Vagina (tissue), 2 donors: ENCODE results near the gene FLOT1. TPM values are rescaled to one million over a fixed set of nuclear protein-coding genes. Genes with fewer than 3 reads are reported as not detected.
A peak's percentile ranks its signal among the peaks of the same experiment; 100 is the strongest.

ENCODE experiments used
- DNase-seq, 2 donors: peaks; one replicate each; pipeline ENCODE4 v3.0.0-alpha.2; 2017; ENCODE audit errors: extremely low spot score in 2 of 2
- H3K27ac ChIP-seq: fragments of 200-600 bp; sonication (generic); one replicate; pipeline ENCODE4 v1.5.1; 2019
- H3K27me3 ChIP-seq: fragments of 200-600 bp; sonication (generic); one replicate; pipeline ENCODE4 v1.5.1; 2019
- H3K36me3 ChIP-seq, 2 donors: fragments of 200-600 bp; sonication (generic); one replicate each; pipeline ENCODE4 v1.5.1; 2017 to 2019
- H3K4me1 ChIP-seq: fragments of 200-600 bp; sonication (generic); one replicate; pipeline ENCODE4 v1.5.1; 2019
- H3K4me3 ChIP-seq, 2 donors: fragments of 200-600 bp; sonication (generic); 1 replicate in 1 of 2; 2 replicates in 1 of 2; pipeline ENCODE4 v1.5.1; 2016 to 2019
- H3K9me3 ChIP-seq: fragments of 200-600 bp; sonication (generic); one replicate; pipeline ENCODE4 v1.5.1; 2019
- POLR2A ChIP-seq, 2 donors: fragments of 450-650 bp; IDR thresholded peaks; one replicate each; pipeline ENCODE4 v1.6.1; 2017; ENCODE audit warnings: antibody characterized with exemption in 2 of 2, mild to moderate bottlenecking in 2 of 2, moderate library complexity in 2 of 2
- POLR2AphosphoS5 ChIP-seq, 2 donors: sonication (generic); formaldehyde crosslinking; IDR thresholded peaks; one replicate each; pipeline ENCODE4 v1.9.0; 2017; ENCODE audit warnings: antibody characterized with exemption in 2 of 2, mild to moderate bottlenecking in 2 of 2, low read depth in 1 of 2; ENCODE audit not compliant: insufficient read depth in 1 of 2
- intact Hi-C: fragments of 100-400 bp; cut with DNase I; formaldehyde crosslinking; loops from one replicate; pipeline ENCODE4 v1.15.1; 2023
- total RNA-seq: library from RNA; depleted of rRNA; stranded (reverse); fragments of >200 nt; gene quantifications from one replicate; pipeline ENCODE4 v1.2.3, GENCODE V29; 2016
- TF ChIP-seq, protein P1 (sequence below), 3 experiments: fragments of 450-650 bp in 2 of 3; fragments of 200-600 bp in 1 of 3; sonication (generic) in 1 of 3; IDR thresholded peaks; one replicate each; pipeline ENCODE4 v1.5.1; 2017 to 2019; ENCODE audit warnings: antibody characterized with exemption in 3 of 3, mild to moderate bottlenecking in 2 of 3, moderate library complexity in 2 of 3

Gene FLOT1
- total RNA-seq, 1 donor from 2014 or later = 165 TPM

DNA sequence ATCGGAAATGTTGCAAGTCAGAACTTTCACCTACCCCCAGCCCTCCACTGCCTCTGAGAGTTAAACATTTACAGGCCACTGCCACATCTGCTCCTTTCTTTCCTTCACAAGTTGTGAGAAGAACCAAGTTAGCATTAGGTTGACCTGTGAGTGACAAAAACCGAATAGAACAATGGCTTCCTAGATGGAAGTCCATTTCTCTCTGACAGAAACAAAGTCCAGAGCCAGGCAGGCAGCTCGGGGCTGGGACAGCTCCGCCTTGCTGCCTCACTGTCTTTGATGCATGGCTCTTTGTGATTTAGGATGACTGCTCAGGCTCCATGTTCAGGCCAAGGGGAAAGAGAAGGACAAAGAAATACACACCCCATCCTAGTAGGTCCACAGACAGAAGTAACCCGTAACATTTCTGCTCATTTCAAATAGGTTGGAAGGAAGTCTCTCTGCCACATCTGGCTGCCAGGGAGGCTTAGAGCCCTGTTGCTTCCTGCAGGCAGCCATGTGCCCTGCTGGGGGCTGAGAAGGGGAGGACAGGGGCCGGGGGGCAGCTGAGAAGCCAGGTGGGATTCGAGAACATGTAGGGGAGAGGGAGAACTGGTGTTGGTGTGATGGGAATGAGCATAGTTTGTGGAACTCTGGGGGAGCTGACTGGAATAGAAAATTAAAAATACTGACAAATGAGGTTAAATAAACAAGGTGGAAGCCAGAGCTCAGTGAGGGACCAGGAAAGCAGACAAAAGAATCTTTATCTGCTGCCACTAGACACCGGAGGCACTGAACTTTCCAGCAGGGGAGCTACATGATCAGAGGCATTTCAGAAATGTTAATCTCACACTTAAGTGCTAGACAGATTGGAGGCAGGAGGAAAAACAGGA lies 21.4 kb upstream of the FLOT1 start:
- Histone ChIP-seq H3K36me3 (no peaks in the 10 kb centered on the region), H3K4me1 (peaks cover 33% of the 10 kb centered on the region), H3K27me3 (no peaks in the 10 kb centered on the region), H3K4me3 (no peak overlapping the region), H3K9me3 (no peaks in the 10 kb centered on the region), H3K27ac (peak overlapping the region; percentile 36)
- no peak for TF ChIP-seq POLR2A (IDR thresholded peaks at IDR 0.05)
- no peak for TF ChIP-seq POLR2AphosphoS5 (IDR thresholded peaks at IDR 0.05; ENCODE audit: insufficient read depth in 1 of 2, low read depth in 1 of 2)
- TF ChIP-seq, protein P1, sequence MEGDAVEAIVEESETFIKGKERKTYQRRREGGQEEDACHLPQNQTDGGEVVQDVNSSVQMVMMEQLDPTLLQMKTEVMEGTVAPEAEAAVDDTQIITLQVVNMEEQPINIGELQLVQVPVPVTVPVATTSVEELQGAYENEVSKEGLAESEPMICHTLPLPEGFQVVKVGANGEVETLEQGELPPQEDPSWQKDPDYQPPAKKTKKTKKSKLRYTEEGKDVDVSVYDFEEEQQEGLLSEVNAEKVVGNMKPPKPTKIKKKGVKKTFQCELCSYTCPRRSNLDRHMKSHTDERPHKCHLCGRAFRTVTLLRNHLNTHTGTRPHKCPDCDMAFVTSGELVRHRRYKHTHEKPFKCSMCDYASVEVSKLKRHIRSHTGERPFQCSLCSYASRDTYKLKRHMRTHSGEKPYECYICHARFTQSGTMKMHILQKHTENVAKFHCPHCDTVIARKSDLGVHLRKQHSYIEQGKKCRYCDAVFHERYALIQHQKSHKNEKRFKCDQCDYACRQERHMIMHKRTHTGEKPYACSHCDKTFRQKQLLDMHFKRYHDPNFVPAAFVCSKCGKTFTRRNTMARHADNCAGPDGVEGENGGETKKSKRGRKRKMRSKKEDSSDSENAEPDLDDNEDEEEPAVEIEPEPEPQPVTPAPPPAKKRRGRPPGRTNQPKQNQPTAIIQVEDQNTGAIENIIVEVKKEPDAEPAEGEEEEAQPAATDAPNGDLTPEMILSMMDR (IDR thresholded peaks at IDR 0.05) = no peak
- intact Hi-C loops = no loop called here
- DNase-seq = no peak

DNA sequence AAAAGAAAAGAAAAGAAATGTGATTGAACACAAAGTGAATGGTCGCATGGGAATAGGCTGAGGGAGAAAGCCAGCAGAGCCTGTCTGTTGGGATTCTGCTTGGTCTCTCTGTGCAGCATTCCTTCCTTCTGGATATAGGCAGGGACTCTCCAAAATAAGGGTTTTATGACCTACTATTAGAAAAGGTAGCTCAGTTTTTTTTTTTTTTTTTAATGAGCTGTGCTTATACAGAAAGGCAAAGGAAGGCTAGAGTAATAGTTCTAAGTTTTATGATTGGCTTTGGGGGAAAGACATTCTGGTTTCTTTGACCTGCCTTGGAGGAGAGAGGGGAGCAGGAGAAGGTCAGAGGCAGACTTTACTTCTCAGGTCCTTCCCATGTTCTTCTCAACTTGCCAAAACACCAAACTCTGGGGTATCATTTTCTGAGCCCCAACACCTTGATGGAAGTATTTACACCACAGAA lies 20.7 kb upstream of the FLOT1 start:
- no peak overlapping the region for H3K4me3 ChIP-seq
- intact Hi-C loops = no loop called here
- DNase-seq = no peak
- H3K27ac ChIP-seq = no peak overlapping the region
- no peaks in the 10 kb centered on the region for H3K36me3 ChIP-seq
- H3K9me3 ChIP-seq = no peaks in the 10 kb centered on the region
- TF ChIP-seq POLR2A (IDR thresholded peaks at IDR 0.05) = no peak
- no peak for TF ChIP-seq POLR2AphosphoS5 (IDR thresholded peaks at IDR 0.05; ENCODE audit: insufficient read depth in 1 of 2, low read depth in 1 of 2)
- TF ChIP-seq, protein P1 (IDR thresholded peaks at IDR 0.05) = no peak
- H3K4me1 ChIP-seq = peaks cover 29% of the 10 kb centered on the region
- H3K27me3 ChIP-seq = no peaks in the 10 kb centered on the region

DNA sequence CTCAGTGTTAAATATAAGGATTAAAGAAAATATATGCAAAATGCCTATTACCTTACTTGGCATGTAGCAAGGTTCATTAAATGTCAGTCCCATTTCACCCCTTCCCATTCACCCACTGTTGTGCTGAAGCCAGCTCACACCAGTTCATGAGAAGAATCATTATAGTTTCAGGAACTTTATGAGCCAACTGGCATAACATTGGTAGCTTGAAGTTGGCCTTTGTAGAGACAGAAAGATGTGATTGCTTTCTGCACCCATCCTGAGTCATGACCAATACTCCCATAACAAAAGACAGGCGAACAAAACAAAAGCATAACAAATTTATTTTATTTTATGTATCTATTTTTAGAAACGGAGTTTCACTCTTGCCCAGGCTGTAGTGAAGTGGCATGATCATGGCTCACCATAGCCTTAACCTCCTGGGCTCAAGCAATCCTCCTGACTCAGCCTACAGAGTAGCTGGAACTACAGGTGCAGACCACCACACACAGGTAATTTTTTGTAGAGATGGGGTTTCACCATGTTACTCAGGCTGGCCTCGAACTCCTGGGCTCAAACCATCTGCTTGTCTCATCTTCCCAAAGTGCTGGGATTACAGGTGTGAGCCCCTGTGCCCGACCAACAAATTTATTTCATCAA lies 19.4 kb upstream of the FLOT1 start:
- Histone ChIP-seq H3K4me1 (peaks cover 29% of the 10 kb centered on the region), H3K4me3 (no peak overlapping the region), H3K36me3 (no peaks in the 10 kb centered on the region), H3K27ac (no peak overlapping the region), H3K9me3 (no peaks in the 10 kb centered on the region), H3K27me3 (no peaks in the 10 kb centered on the region)
- intact Hi-C loops = no loop called here
- no peak for DNase-seq
- TF ChIP-seq POLR2AphosphoS5 (IDR thresholded peaks at IDR 0.05; ENCODE audit: insufficient read depth in 1 of 2, low read depth in 1 of 2) (no peak), POLR2A (IDR thresholded peaks at IDR 0.05) (no peak)
- TF ChIP-seq, protein P1 (IDR thresholded peaks at IDR 0.05) = no peak

DNA sequence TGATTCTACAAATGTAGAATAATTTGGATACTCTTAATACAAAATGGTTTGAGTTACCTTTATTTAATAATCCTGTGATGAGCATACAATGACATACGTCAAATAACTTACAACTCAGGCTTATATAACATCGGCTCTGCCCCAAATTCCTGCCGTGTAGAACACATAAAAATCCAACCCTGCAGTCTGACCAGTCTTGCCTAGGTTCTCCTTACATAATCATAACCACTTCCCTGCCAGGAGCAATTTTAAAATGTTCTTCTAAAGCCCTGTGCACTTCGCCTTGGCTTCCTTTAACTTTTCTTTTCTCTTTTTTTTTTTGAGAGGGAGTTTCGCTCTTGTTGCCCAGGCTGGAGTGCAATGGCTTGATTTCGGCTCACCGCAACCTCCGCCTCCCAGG lies 18.1 kb upstream of the FLOT1 start:
- TF ChIP-seq POLR2A (IDR thresholded peaks at IDR 0.05) = no peak
- TF ChIP-seq, protein P1 (IDR thresholded peaks at IDR 0.05) = no peak
- TF ChIP-seq POLR2AphosphoS5 (IDR thresholded peaks at IDR 0.05; ENCODE audit: insufficient read depth in 1 of 2, low read depth in 1 of 2) = peak in 1 of 2 donors; percentile 29
- peaks cover 29% of the 10 kb centered on the region for H3K4me1 ChIP-seq
- H3K4me3 ChIP-seq = no peak overlapping the region
- no peaks in the 10 kb centered on the region for H3K36me3 ChIP-seq
- intact Hi-C loops = no loop called here
- H3K9me3 ChIP-seq = no peaks in the 10 kb centered on the region
- no peak overlapping the region for H3K27ac ChIP-seq
- no peak for DNase-seq
- H3K27me3 ChIP-seq = no peaks in the 10 kb centered on the region
